ENCODE results near the gene TRAPPC3L. TPM values are rescaled to one million over a fixed set of nuclear protein-coding genes. Genes with fewer than 3 reads are reported as not detected.
A peak's percentile ranks its signal among the peaks of the same experiment; 100 is the strongest.

TRAPPC3L gene
- total and polyA plus RNA-seq, 12 donors: 0.03 to 0.26 (median 0.22) TPM; not detected in 4

GRCh38 chr6:116575227-116575626, 29.7 kb upstream of the TRAPPC3L start:
- Histone ChIP-seq H3K27me3 (no peaks in the 10 kb centered on the region), H3K9me3 (no peaks in the 10 kb centered on the region), H3K36me3 (peaks cover 0 to 42% (median 0%) of the 10 kb centered on the region in 9 donors), H3K4me1 (peaks cover 2 to 55% (median 38%) of the 10 kb centered on the region in 9 donors), H3K27ac (no peak overlapping the region), H3K4me3 (no peak overlapping the region)
- no peak for TF ChIP-seq CTCF (IDR thresholded peaks at IDR 0.05)
- ATAC-seq: no peak
- intact Hi-C loops (cut with DNase I): loop anchor here in 1 of 10 donors (10.0 kb wide), 1 partner anchor 90 kb away; the partner anchor contains the start of gene ZUP1
- no peak for DNase-seq
- 97 to 98% methylated on average over 2 of the region's 2 CpGs for WGBS, 2 donors

- no peaks in the 10 kb centered on the region for H3K27me3 ChIP-seq
- H3K27ac ChIP-seq: peak overlapping the region in 9 of 10 donors; percentile 85 to 96 (median 90)
- 2% methylated on average over 7 of the region's 7 CpGs for WGBS, 2 donors
- peak overlapping the region; percentile 66 to 95 (median 76) for H3K4me3 ChIP-seq
- no peaks in the 10 kb centered on the region for H3K9me3 ChIP-seq
- H3K36me3 ChIP-seq: peaks cover 0 to 30% (median 0%) of the 10 kb centered on the region in 9 donors
- no peak for TF ChIP-seq CTCF (IDR thresholded peaks at IDR 0.05)
- peak in 1 of 2 donors; percentile 23 for DNase-seq
- H3K4me1 ChIP-seq: peaks cover 2 to 51% (median 36%) of the 10 kb centered on the region in 9 donors
- ATAC-seq: peak in 4 of 8 donors; percentile 16 to 52 (median 36)
- intact Hi-C loops (cut with DNase I): loop anchor here in 3 of 10 donors (2.0 to 10.0 kb wide), 3 partner anchors 45 to 290 kb away; partner anchors contain the start of genes RSPH4A (in 1 of the 3) and ZUP1 (in 1 of the 3)
These were observed 26.7 kb upstream of the TRAPPC3L start for GRCh38 chr6:116572162-116572561.

DNA sequence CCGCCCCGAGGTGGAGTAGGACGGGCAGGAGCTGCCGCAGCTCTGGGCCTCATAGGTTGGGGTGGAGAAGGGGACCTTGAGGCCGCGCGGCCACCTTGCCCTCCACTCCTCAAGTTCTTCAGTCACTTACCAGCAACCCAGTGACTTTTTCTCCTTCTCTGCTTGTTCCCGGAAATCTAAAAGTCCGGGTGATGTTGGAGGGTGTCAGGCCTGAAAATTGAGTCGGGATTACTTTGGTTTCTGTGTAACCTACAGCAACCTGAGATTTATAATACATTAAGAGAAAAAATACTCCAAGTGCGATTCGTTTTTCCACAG, 26.2 kb upstream of the TRAPPC3L start:
- no peaks in the 10 kb centered on the region for H3K27me3 ChIP-seq
- intact Hi-C loops (cut with DNase I): loop anchor here in 2 of 10 donors (5.0 to 10.0 kb wide), 2 partner anchors 93 to 289 kb away; partner anchors contain the start of gene ZUP1 (in 1 of the 2)
- DNase-seq (no peak), ATAC-seq (peak in 3 of 8 donors; percentile 29 to 56 (median 45))
- H3K4me1 ChIP-seq: peaks cover 2 to 49% (median 35%) of the 10 kb centered on the region in 9 donors
- peak overlapping the region; percentile 66 to 95 (median 76) for H3K4me3 ChIP-seq
- no peaks in the 10 kb centered on the region for H3K9me3 ChIP-seq
- H3K27ac ChIP-seq: peak overlapping the region; percentile 55 to 96 (median 90)
- TF ChIP-seq CTCF (IDR thresholded peaks at IDR 0.05): no peak
- H3K36me3 ChIP-seq: peaks cover 0 to 24% (median 0%) of the 10 kb centered on the region in 9 donors
- WGBS, 2 donors: 0% methylated on average over 12 of the region's 12 CpGs

DNA sequence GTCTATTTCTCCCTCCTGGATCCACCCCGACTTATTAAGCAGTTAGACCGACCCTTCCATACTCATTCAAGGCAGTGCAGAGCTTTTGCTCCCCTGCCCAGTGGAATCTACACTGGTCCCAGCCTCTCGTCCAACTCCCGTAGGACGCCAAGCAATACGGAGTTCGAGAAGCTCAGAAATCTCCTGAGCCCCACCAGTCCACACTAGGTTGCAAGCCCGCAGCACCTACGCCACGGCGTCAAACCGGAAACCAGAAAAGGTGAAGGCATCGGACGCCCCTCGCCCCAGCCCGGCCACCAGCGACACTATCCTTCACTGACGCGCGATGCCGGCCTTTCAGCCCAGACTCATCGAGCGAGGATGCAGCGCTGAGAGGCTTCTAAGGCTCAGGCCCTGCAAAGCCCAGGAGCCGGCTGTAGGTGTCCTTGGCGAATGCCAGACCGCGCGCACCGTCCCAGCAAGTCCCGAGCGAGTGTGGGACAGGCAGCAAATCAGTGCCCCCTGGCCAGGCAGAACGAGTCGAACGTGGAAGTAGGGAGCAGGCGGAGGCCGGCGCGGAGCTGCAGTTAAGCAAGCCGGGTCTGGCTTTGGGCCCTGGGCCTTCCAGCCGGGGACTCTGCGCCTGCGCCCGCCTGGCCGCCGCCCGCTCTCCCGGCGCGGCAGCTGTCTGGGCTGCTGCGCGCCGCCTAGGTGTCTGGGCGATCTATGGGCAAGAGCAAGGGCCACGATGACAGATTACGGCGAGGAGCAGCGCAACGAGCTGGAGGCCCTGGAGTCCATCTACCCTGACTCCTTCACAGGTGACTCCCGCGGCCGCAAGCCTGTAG, 25.6 kb upstream of the TRAPPC3L start, which contains the start of gene RWDD1:
Gene RWDD1 (plus strand): TSS at position 649 of the 827 bp plus-strand sequence. CDS start 79 bp downstream, at position 728.
- peak in 4 of 9 donors; percentile 4 to 17 (median 12) for TF ChIP-seq CTCF (IDR thresholded peaks at IDR 0.05)
- no peaks in the 10 kb centered on the region for H3K9me3 ChIP-seq
- 0% methylated on average over 60 to 62 of the region's 62 CpGs for WGBS, 2 donors
- H3K4me1 ChIP-seq: peaks cover 2 to 49% (median 32%) of the 10 kb centered on the region in 9 donors
- no peaks in the 10 kb centered on the region for H3K27me3 ChIP-seq
- intact Hi-C loops (cut with DNase I): loop anchor here in 2 of 10 donors (5.0 to 10.0 kb wide), 2 partner anchors 94 to 289 kb away; partner anchors contain the start of gene ZUP1 (in 1 of the 2)
- ATAC-seq: peak; percentile 98 to 99 (median 98)
- peak within 1 kb of the TSS; percentile 55 to 96 (median 90) for H3K27ac ChIP-seq
- peak; percentile 99 for DNase-seq
- H3K36me3 ChIP-seq: peaks cover 0 to 20% (median 0%) of the 10 kb centered on the region in 9 donors
- peak within 1 kb of the TSS; percentile 66 to 95 (median 76) for H3K4me3 ChIP-seq

Data from heart right ventricle (tissue), 16 donors.